ENCODE data around the gene SMYD3.

- no peak for TF ChIP-seq CTCF (IDR thresholded peaks at IDR 0.05)
- TF ChIP-seq POLR2A (IDR thresholded peaks at IDR 0.05) = no peak
Observed at GRCh38 chr1:245718951-245719350, 788.1 kb downstream of the SMYD3 start.
